NCI-H128 (cell line): ENCODE data around the gene DHRS7B.

Experiments
- DNase-seq: peaks from one replicate; lab custom pipeline; 2025; ENCODE audit not compliant: unreplicated experiment; lab: John Stamatoyannopoulos, UW

DHRS7B gene

GRCh38 chr17:21149621-21150020 lies 22.9 kb downstream of the DHRS7B start:
- DNase-seq, result no peak

GRCh38 chr17:21152731-21153130 lies 26.0 kb downstream of the DHRS7B start:
- DNase-seq, result no peak

GRCh38 chr17:21157586-21158370 lies 31.0 kb downstream of the DHRS7B start:
- no peak for DNase-seq

- no peak for DNase-seq
Measured at GRCh38 chr17:21160401-21160800, 33.6 kb downstream of the DHRS7B start.

GRCh38 chr17:21161498-21162393 lies 35.0 kb downstream of the DHRS7B start:
- no peak for DNase-seq

GRCh38 chr17:21162394-21162775 lies 35.6 kb downstream of the DHRS7B start:
- DNase-seq, result no peak

GRCh38 chr17:21163101-21163500 lies 36.3 kb downstream of the DHRS7B start:
- DNase-seq, result no peak

- DNase-seq, result no peak
Measured at GRCh38 chr17:21164216-21164615, 37.5 kb downstream of the DHRS7B start.

GRCh38 chr17:21164620-21165019 lies 37.9 kb downstream of the DHRS7B start:
- no peak for DNase-seq

- no peak for DNase-seq
Measured at GRCh38 chr17:21165922-21166594, 39.3 kb downstream of the DHRS7B start.

GRCh38 chr17:21166595-21167210 lies 39.9 kb downstream of the DHRS7B start:
- no peak for DNase-seq

GRCh38 chr17:21167303-21167702 lies 40.5 kb downstream of the DHRS7B start:
- DNase-seq, result no peak

- DNase-seq, result no peak
Measured at GRCh38 chr17:21168555-21168865, 41.7 kb downstream of the DHRS7B start.

- no peak for DNase-seq
Measured at GRCh38 chr17:21169496-21169895, 42.7 kb downstream of the DHRS7B start.

GRCh38 chr17:21170809-21171208 lies 44.0 kb downstream of the DHRS7B start:
- no peak for DNase-seq

- DNase-seq, result no peak
Measured at GRCh38 chr17:21171309-21171922, 44.7 kb downstream of the DHRS7B start.

GRCh38 chr17:21171970-21172510 lies 45.3 kb downstream of the DHRS7B start:
- no peak for DNase-seq

- no peak for DNase-seq
Measured at GRCh38 chr17:21172846-21173245, 46.1 kb downstream of the DHRS7B start.

GRCh38 chr17:21173543-21173942 lies 46.8 kb downstream of the DHRS7B start:
- DNase-seq, result no peak

- DNase-seq, result no peak
Measured at GRCh38 chr17:21174186-21174585, 47.4 kb downstream of the DHRS7B start.

- no peak for DNase-seq
Measured at GRCh38 chr17:21174713-21175112, 47.9 kb downstream of the DHRS7B start.
